PC-9 (cell line): ENCODE data around the gene IL1RN. TPM values are rescaled to one million over a fixed set of nuclear protein-coding genes. Genes with fewer than 3 reads are reported as not detected.

Experiments
- BruUV-seq: library from RNA; stranded (reverse); fragments of 400-500 nt; replicated peaks from 2 replicates; lab custom pipeline; 2021; lab: Mats Ljungman, UMichigan
- CTCF ChIA-PET: fragments of 300-600 bp; sonication (Branson Sonifier 250); formaldehyde crosslinking; loops from one replicate; lab custom pipeline; 2022; ENCODE audit warnings: antibody characterized with exemption; lab: Charles Lee
- POLR2A ChIA-PET: fragments of 300-600 bp; sonication (Branson Sonifier 250); formaldehyde crosslinking; loops from one replicate; lab custom pipeline; 2022; ENCODE audit warnings: antibody characterized with exemption; ENCODE audit not compliant: unreplicated experiment; lab: Charles Lee
- DNase-seq, 2 experiments: peaks; one replicate each; pipeline versions ENCODE4 v3.0.0 to v3.0.0-alpha.2; 2015 to 2022; ENCODE audit warnings: mixed read lengths in 1 of 2
- H2AFZ ChIP-seq: fragments of 200-600 bp; sonication (generic); 2 replicates; pipeline ENCODE4 v1.8.1; 2017; ENCODE audit warnings: antibody characterized with exemption
- H3F3A ChIP-seq: fragments of 200-600 bp; sonication (generic); 2 replicates; pipeline ENCODE4 v1.8.1; 2017; ENCODE audit warnings: antibody characterized with exemption, mild to moderate bottlenecking, low read depth; ENCODE audit not compliant: insufficient read depth
- H3K27ac ChIP-seq: fragments of 200-600 bp; sonication (generic); 2 replicates; pipeline ENCODE4 v1.6.1; 2016; ENCODE audit warnings: mixed run types
- H3K27me3 ChIP-seq: fragments of 200-600 bp; sonication (generic); 2 replicates; pipeline ENCODE4 v1.6.1; 2016; ENCODE audit warnings: low read depth, mixed run types; ENCODE audit not compliant: insufficient read depth
- H3K36me3 ChIP-seq: fragments of 200-600 bp; sonication (generic); 2 replicates; pipeline ENCODE4 v1.6.1; 2016; ENCODE audit warnings: low read depth, mixed run types
- H3K4me1 ChIP-seq: fragments of 200-600 bp; sonication (generic); replicated peaks from 2 replicates; pipeline ENCODE4 v1.6.1; 2016; ENCODE audit warnings: mixed run types; ENCODE audit not compliant: insufficient read depth
- H3K4me2 ChIP-seq: fragments of 200-600 bp; sonication (generic); 2 replicates; pipeline ENCODE4 v1.6.1; 2017; ENCODE audit warnings: mixed run types
- H3K4me3 ChIP-seq: fragments of 200-600 bp; sonication (generic); 2 replicates; pipeline ENCODE4 v1.6.1; 2016; ENCODE audit warnings: mixed run types
- H3K79me2 ChIP-seq: fragments of 200-600 bp; sonication (generic); 2 replicates; pipeline ENCODE4 v1.6.1; 2017; ENCODE audit warnings: low read depth, mixed run types
- H3K9me2 ChIP-seq: fragments of 200-600 bp; sonication (generic); 2 replicates; pipeline ENCODE4 v1.8.1; 2017; ENCODE audit warnings: mild to moderate bottlenecking; ENCODE audit not compliant: insufficient read depth
- H3K9me3 ChIP-seq: fragments of 200-600 bp; sonication (generic); 2 replicates; pipeline ENCODE4 v1.8.1; 2016; ENCODE audit warnings: low read depth; ENCODE audit not compliant: insufficient read depth
- H4K20me1 ChIP-seq: fragments of 200-600 bp; sonication (generic); 2 replicates; pipeline ENCODE4 v1.8.1; 2017; ENCODE audit not compliant: insufficient read depth
- CTCF ChIP-seq: fragments of 200-600 bp; sonication (generic); conservative IDR thresholded peaks from 2 replicates; pipeline ENCODE4 v1.6.1; 2017; ENCODE audit warnings: mixed run types, antibody characterized with exemption, mild to moderate bottlenecking, moderate library complexity
- EZH2 ChIP-seq: fragments of 200-600 bp; sonication (generic); IDR thresholded peaks from 2 replicates; pipeline ENCODE4 v1.8.0; 2017; ENCODE audit warnings: antibody characterized with exemption, low read depth
- intact Hi-C: fragments of 100-400 bp; cut with micrococcal nuclease; formaldehyde crosslinking; loops from one replicate; pipeline ENCODE4 v1.10.0; 2022; ENCODE audit not compliant: unreplicated experiment
- total RNA-seq: library from RNA; stranded (reverse); gene quantifications from 2 replicates; pipeline ENCODE4 v1.2.3, GENCODE V29; 2021

The IL1RN gene
- total RNA-seq, 1 experiment from 2014 or later = 8.4 TPM

- H3F3A ChIP-seq = peaks cover 15% of the 10 kb centered on the region
- POLR2A ChIA-PET = interaction anchor here (0.6 kb wide), 1 partner anchor 20 kb away, joined by 10 read pairs; no protein-coding TSS in a partner anchor
- no peaks in the 10 kb centered on the region for H3K36me3 ChIP-seq
- H4K20me1 ChIP-seq = no peaks in the 10 kb centered on the region
- H3K27ac ChIP-seq = 0 out of 2 replicates have a peak overlapping the region, but pooled peaks have one; percentile 20
- CTCF ChIA-PET = no interaction called here
- H3K4me1 ChIP-seq = peaks cover 22% of the 10 kb centered on the region
- no peak overlapping the region for H2AFZ ChIP-seq
- no peaks in the 10 kb centered on the region for H3K27me3 ChIP-seq
- no peak overlapping the region for H3K4me3 ChIP-seq
- peak overlapping the region; percentile 33 for H3K4me2 ChIP-seq
- intact Hi-C loops = no loop called here
- no peaks in the 10 kb centered on the region for H3K9me3 ChIP-seq
- BruUV-seq = no TSS peak
- no peaks in the 10 kb centered on the region for H3K9me2 ChIP-seq
- H3K79me2 ChIP-seq = no peaks in the 10 kb centered on the region
- TF ChIP-seq CTCF (no peak), EZH2 (no peak)
- DNase-seq = no peak
Measured at GRCh38 chr2:113124984-113125855, 2.2 kb upstream of the IL1RN start.

- H3K9me2 ChIP-seq = no peaks in the 10 kb centered on the region
- H3K27ac ChIP-seq = no peak overlapping the region
- ChIA-PET POLR2A (no interaction called here), CTCF (no interaction called here)
- no peak overlapping the region for H3K4me3 ChIP-seq
- no peak for DNase-seq
- no peaks in the 10 kb centered on the region for H3K27me3 ChIP-seq
- no peak overlapping the region for H2AFZ ChIP-seq
- intact Hi-C loops = no loop called here
- H3K4me2 ChIP-seq = no peak overlapping the region
- no TSS peak for BruUV-seq
- peaks cover 15% of the 10 kb centered on the region for H3F3A ChIP-seq
- H4K20me1 ChIP-seq = no peaks in the 10 kb centered on the region
- H3K9me3 ChIP-seq = no peaks in the 10 kb centered on the region
- H3K4me1 ChIP-seq = peaks cover 22% of the 10 kb centered on the region
- H3K79me2 ChIP-seq = no peaks in the 10 kb centered on the region
- no peak for TF ChIP-seq CTCF
- no peak for TF ChIP-seq EZH2
- H3K36me3 ChIP-seq = no peaks in the 10 kb centered on the region
Measured at GRCh38 chr2:113127646-113128570, 510 bp downstream of the IL1RN start.

- H3K9me2 ChIP-seq = no peaks in the 10 kb centered on the region
- no TSS peak for BruUV-seq
- no peak overlapping the region for H2AFZ ChIP-seq
- no peaks in the 10 kb centered on the region for H3K9me3 ChIP-seq
- intact Hi-C loops = no loop called here
- DNase-seq = no peak
- no peaks in the 10 kb centered on the region for H3K27me3 ChIP-seq
- H3K4me3 ChIP-seq = no peak overlapping the region
- H3K4me2 ChIP-seq = no peak overlapping the region
- H3F3A ChIP-seq = peaks cover 13% of the 10 kb centered on the region
- H3K79me2 ChIP-seq = no peaks in the 10 kb centered on the region
- no peak overlapping the region for H3K27ac ChIP-seq
- no peaks in the 10 kb centered on the region for H3K36me3 ChIP-seq
- TF ChIP-seq EZH2 = no peak
- no peak for TF ChIP-seq CTCF
- POLR2A ChIA-PET = no interaction called here
- peaks cover 22% of the 10 kb centered on the region for H3K4me1 ChIP-seq
- H4K20me1 ChIP-seq = no peaks in the 10 kb centered on the region
- CTCF ChIA-PET = interaction anchor here (0.6 kb wide), 1 partner anchor 9 kb away, joined by 5 read pairs; no protein-coding TSS in a partner anchor
Measured at GRCh38 chr2:113129519-113130078, 2.2 kb downstream of the IL1RN start.
